HCT116 (cell line): Measurements from ENCODE around the gene VCAN. TPM values are rescaled to one million over a fixed set of nuclear protein-coding genes. Genes with fewer than 3 reads are reported as not detected.

Experiments
- ATAC-seq: fragments of 200-7000 bp; cut with Tn5 transposase; 2 replicates; pipeline ENCODE4 v1.9.1; 2020; ENCODE audit warnings: mild to moderate bottlenecking, moderate library complexity
- BruUV-seq: library from RNA; stranded (reverse); fragments of 400-500 nt; replicated peaks from 2 replicates; lab custom pipeline; 2021; lab: Mats Ljungman, UMichigan
- CTCF ChIA-PET: fragments of 300-600 bp; sonication (Branson Sonifier 250); formaldehyde crosslinking; loops from one replicate; lab custom pipeline; 2021; ENCODE audit warnings: antibody characterized with exemption; lab: Charles Lee
- POLR2A ChIA-PET: fragments of 300-600, 350-600 bp; sonication (Branson Sonifier 250); formaldehyde crosslinking; loops from one replicate; lab custom pipeline; 2021; ENCODE audit warnings: antibody characterized with exemption; lab: Charles Lee
- RAD21 ChIA-PET, 2 experiments: fragments of 300-600 bp; sonication (Branson Sonifier 250); formaldehyde crosslinking; loops; one replicate each; lab custom pipeline; 2023; ENCODE audit warnings: low total read pairs in 2 of 2; ENCODE audit not compliant: uncharacterized antibody in 2 of 2, unreplicated experiment in 2 of 2, low non-redundant PET in 1 of 2; lab: Charles Lee
- DNase-seq: peaks from one replicate; pipeline ENCODE4 v3.0.0-alpha.2; 2010; ENCODE audit warnings: low read depth, low spot score
- H2AFZ ChIP-seq: fragments of 200-600 bp; shearing (Covaris generic), sonication (generic); 2 replicates; pipeline ENCODE4 v1.6.1; 2017; ENCODE audit warnings: low read depth, mixed run types, mixed read lengths, antibody characterized with exemption, low read length; ENCODE audit not compliant: poor library complexity, severe bottlenecking
- H3K27ac ChIP-seq: 2 replicates; pipeline ENCODE4 v1.5.1; 2012; ENCODE audit warnings: low read depth, low read length
- H3K27me3 ChIP-seq: fragments of 200-600 bp; sonication (generic); 2 replicates; pipeline ENCODE4 v1.6.1; 2016; ENCODE audit warnings: mixed run types, low read length, mixed read lengths; ENCODE audit not compliant: insufficient read depth
- H3K36me3 ChIP-seq, 2 experiments: fragments of 200-500 bp in 1 of 2; fragments of 200-600 bp in 1 of 2; sonication (Bioruptor generic) in 1 of 2; sonication (generic) in 1 of 2; 2 replicates each; pipeline versions ENCODE4 v1.5.1 to v1.6.1; 2014 to 2016; ENCODE audit warnings: low read length in 2 of 2, inconsistent platforms in 1 of 2, mixed read lengths in 1 of 2, mixed run types in 1 of 2; ENCODE audit not compliant: insufficient read depth in 2 of 2, control insufficient read depth in 1 of 2
- H3K4me1 ChIP-seq, 2 experiments: fragments of 200-600 bp in 1 of 2; sonication (generic) in 1 of 2; 2 replicates each; pipeline versions ENCODE4 v1.5.1 to v1.6.1; 2012 to 2017; ENCODE audit warnings: low read length in 2 of 2, inconsistent platforms in 1 of 2, mild to moderate bottlenecking in 1 of 2, mixed read lengths in 1 of 2, mixed run types in 1 of 2, moderate library complexity in 1 of 2; ENCODE audit not compliant: insufficient read depth in 2 of 2, control insufficient read depth in 1 of 2
- H3K4me2 ChIP-seq: fragments of 200-600 bp; sonication (generic); 2 replicates; pipeline ENCODE4 v1.6.1; 2017; ENCODE audit warnings: mixed run types, low read length, mixed read lengths
- H3K4me3 ChIP-seq, 2 experiments: fragments of 200-600 bp in 1 of 2; sonication (generic) in 1 of 2; replicated peaks in 1 of 2; 2 replicates each; pipeline ENCODE4 v1.5.1; 2011 to 2016; ENCODE audit warnings: low read length in 2 of 2, control low read depth in 1 of 2, low read depth in 1 of 2, mild to moderate bottlenecking in 1 of 2, mixed read lengths in 1 of 2, mixed run types in 1 of 2
- H3K79me2 ChIP-seq: fragments of 200-600 bp; sonication (generic); 2 replicates; pipeline ENCODE4 v1.6.1; 2017; ENCODE audit warnings: mild to moderate bottlenecking, mixed run types, low read length, moderate library complexity, mixed read lengths; ENCODE audit not compliant: insufficient read depth
- H3K9ac ChIP-seq: fragments of 200-600 bp; sonication (generic); 2 replicates; pipeline ENCODE4 v1.6.1; 2016; ENCODE audit warnings: low read length, mixed read lengths
- H3K9me2 ChIP-seq: fragments of 200-600 bp; sonication (generic), shearing (Covaris generic); 2 replicates; pipeline ENCODE4 v1.6.1; 2017; ENCODE audit warnings: mixed run types, mild to moderate bottlenecking, moderate library complexity; ENCODE audit not compliant: insufficient read depth
- H3K9me3 ChIP-seq, 2 experiments: fragments of 200-500 bp in 1 of 2; fragments of 200-600 bp in 1 of 2; sonication (Bioruptor generic) in 1 of 2; sonication (generic) in 1 of 2; 2 replicates each; pipeline ENCODE4 v1.6.1; 2014 to 2017; ENCODE audit warnings: low read length in 2 of 2, mixed read lengths in 2 of 2, inconsistent platforms in 1 of 2, low read depth in 1 of 2, mild to moderate bottlenecking in 1 of 2, mixed run types in 1 of 2, moderate library complexity in 1 of 2; ENCODE audit not compliant: control insufficient read depth in 1 of 2, insufficient read depth in 1 of 2
- H4K20me1 ChIP-seq: fragments of 200-600 bp; sonication (generic), shearing (Covaris generic); 2 replicates; pipeline ENCODE4 v1.6.1; 2017; ENCODE audit warnings: mixed run types, mild to moderate bottlenecking, moderate library complexity; ENCODE audit not compliant: insufficient read depth
- CEBPB ChIP-seq: IDR thresholded peaks from 2 replicates; pipeline ENCODE4 v1.6.1; 2012; ENCODE audit warnings: low read depth
- CTCF ChIP-seq, 3 experiments: fragments of 200-600 bp in 1 of 3; sonication (generic) in 1 of 3; IDR thresholded peaks in 2 of 3; conservative IDR thresholded peaks in 1 of 3; 2 replicates each; pipeline ENCODE4 v1.5.1; 2012 to 2017; ENCODE audit warnings: low read depth in 2 of 3, low read length in 2 of 3, antibody characterized with exemption in 1 of 3, borderline replicate concordance in 1 of 3, control low read depth in 1 of 3, mild to moderate bottlenecking in 1 of 3, mixed read lengths in 1 of 3, mixed run types in 1 of 3, moderate library complexity in 1 of 3; ENCODE audit not compliant: insufficient read depth in 1 of 3
- EGR1 ChIP-seq: IDR thresholded peaks from 2 replicates; pipeline ENCODE4 v1.6.1; 2012; ENCODE audit warnings: low read depth
- ELF1 ChIP-seq: IDR thresholded peaks from 2 replicates; pipeline ENCODE4 v1.6.1; 2012; ENCODE audit warnings: low read depth, borderline replicate concordance
- EZH2 ChIP-seq: fragments of 200-600 bp; sonication (generic); IDR thresholded peaks from 2 replicates; pipeline ENCODE4 v1.6.1; 2017; ENCODE audit warnings: antibody characterized with exemption, mixed run types
- EZH2phosphoT487 ChIP-seq: fragments of 200-600 bp; IDR thresholded peaks from 2 replicates; pipeline ENCODE4 v1.6.1; 2018; ENCODE audit warnings: antibody characterized with exemption, borderline replicate concordance
- FOSL1 ChIP-seq: IDR thresholded peaks from 2 replicates; pipeline ENCODE4 v1.6.1; 2012; ENCODE audit warnings: low read depth
- JUND ChIP-seq: IDR thresholded peaks from 2 replicates; pipeline ENCODE4 v1.6.1; 2012
- POLR2AphosphoS5 ChIP-seq: IDR thresholded peaks from 2 replicates; pipeline ENCODE4 v1.6.1; 2011; ENCODE audit warnings: mild to moderate bottlenecking, low read depth, low read length, moderate library complexity
- RAD21 ChIP-seq: IDR thresholded peaks from 2 replicates; pipeline ENCODE4 v1.6.1; 2012; ENCODE audit warnings: low read depth, mild to moderate bottlenecking
- REST ChIP-seq: IDR thresholded peaks from 2 replicates; pipeline ENCODE4 v1.6.1; 2012; ENCODE audit warnings: low read depth
- SIN3A ChIP-seq: IDR thresholded peaks from 2 replicates; pipeline ENCODE4 v1.6.1; 2012; ENCODE audit warnings: low read depth
- SP1 ChIP-seq: IDR thresholded peaks from 2 replicates; pipeline ENCODE4 v1.6.1; 2012; ENCODE audit warnings: low read depth
- SRF ChIP-seq: IDR thresholded peaks from 2 replicates; pipeline ENCODE4 v1.6.1; 2012; ENCODE audit warnings: low read depth
- TCF7L2 ChIP-seq: IDR thresholded peaks from 2 replicates; pipeline ENCODE4 v1.7.0; 2011; ENCODE audit warnings: borderline replicate concordance, inconsistent platforms; ENCODE audit not compliant: insufficient read depth, insufficient read length; ENCODE audit errors: extremely low read depth
- YY1 ChIP-seq: IDR thresholded peaks from 2 replicates; pipeline ENCODE4 v1.6.1; 2011; ENCODE audit warnings: low read length, low read depth, moderate library complexity, mild to moderate bottlenecking; ENCODE audit not compliant: insufficient replicate concordance; ENCODE audit errors: extremely low read depth
- ZBTB33 ChIP-seq: IDR thresholded peaks from 2 replicates; pipeline ENCODE4 v1.6.1; 2011; ENCODE audit warnings: mild to moderate bottlenecking, low read length, moderate library complexity; ENCODE audit not compliant: insufficient replicate concordance; ENCODE audit errors: extremely low read depth
- ZNF274 ChIP-seq: fragments of 200-500 bp; sonication (Bioruptor generic); IDR thresholded peaks from 2 replicates; pipeline ENCODE4 v1.6.1; 2014; ENCODE audit warnings: mild to moderate bottlenecking, low read depth, low read length, inconsistent platforms
- intact Hi-C: fragments of 100-400 bp; cut with micrococcal nuclease; formaldehyde crosslinking; loops from 2 replicates; pipeline ENCODE4 v1.10.0; 2022
- total RNA-seq: library from RNA; stranded (reverse); gene quantifications from one replicate; pipeline ENCODE4 v1.2.1, GENCODE V29; 2021; ENCODE audit not compliant: unreplicated experiment
- TF ChIP-seq, protein P1 (sequence below): IDR thresholded peaks from 2 replicates; pipeline ENCODE4 v1.6.1; 2012

The VCAN gene
- total RNA-seq, 1 experiment from 2014 or later, result 49.9 TPM

- DNase-seq, result no peak
- no peak overlapping the region for H3K4me2 ChIP-seq
- peaks cover 0 to 6% of the 10 kb centered on the region in 2 experiments; a peak in 1 of 4 replicates for H3K9me3 ChIP-seq
- no peaks in the 10 kb centered on the region for H3K9me2 ChIP-seq
- H3K4me3 ChIP-seq, result no peak overlapping the region
- ChIA-PET POLR2A (no interaction called here), RAD21 (interaction anchor here in 1 of 2 experiments (0.7 kb wide), 1 partner anchor 32 kb away, joined by 4 read pairs; no protein-coding TSS in a partner anchor), CTCF (no interaction called here)
- H4K20me1 ChIP-seq, result no peaks in the 10 kb centered on the region
- ATAC-seq, result no peak
- BruUV-seq, result no TSS peak
- no peaks in the 10 kb centered on the region for H3K27me3 ChIP-seq
- no peak overlapping the region for H2AFZ ChIP-seq
- peaks cover 0 to 8% of the 10 kb centered on the region in 2 experiments; a peak in 2 of 4 replicates for H3K4me1 ChIP-seq
- no peak overlapping the region for H3K9ac ChIP-seq
- no peak overlapping the region for H3K27ac ChIP-seq
- H3K36me3 ChIP-seq, result no peaks in the 10 kb centered on the region
- intact Hi-C loops, result no loop called here
- TF ChIP-seq SP1, result no peak
- no peak for TF ChIP-seq YY1
- TF ChIP-seq EZH2, result no peak
- TF ChIP-seq CTCF (IDR thresholded peaks at IDR 0.05 in 2 of 3, conservative IDR thresholded peaks at IDR 0.05 in 1 of 3; ENCODE audit: borderline replicate concordance in 1 of 3, insufficient read depth in 1 of 3, low read depth in 2 of 3, low read length in 2 of 3), result no peak
- TF ChIP-seq ELF1, result no peak
- no peak for TF ChIP-seq ZNF274
- no peak for TF ChIP-seq JUND
- no peak for TF ChIP-seq ZBTB33
- TF ChIP-seq FOSL1, result no peak
- no peak for TF ChIP-seq SIN3A
- no peak for TF ChIP-seq CEBPB
- TF ChIP-seq RAD21, result no peak
- TF ChIP-seq EGR1, result no peak
- no peak for TF ChIP-seq SRF
- no peak for TF ChIP-seq REST
- TF ChIP-seq POLR2AphosphoS5, result no peak
- no peak for TF ChIP-seq TCF7L2
- TF ChIP-seq, protein P1, sequence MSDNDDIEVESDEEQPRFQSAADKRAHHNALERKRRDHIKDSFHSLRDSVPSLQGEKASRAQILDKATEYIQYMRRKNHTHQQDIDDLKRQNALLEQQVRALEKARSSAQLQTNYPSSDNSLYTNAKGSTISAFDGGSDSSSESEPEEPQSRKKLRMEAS, result no peak
- TF ChIP-seq EZH2phosphoT487, result no peak
- H3K79me2 ChIP-seq, result no peaks in the 10 kb centered on the region
These were observed 20.6 kb upstream of the VCAN start for GRCh38 chr5:83450967-83451248.
